GM15510 (cell line): Measurements from ENCODE around the gene CFAP46.

ENCODE experiments used
- POLR2A ChIP-seq: IDR thresholded peaks from 3 replicates; pipeline ENCODE4 v1.6.1; 2011; ENCODE audit warnings: borderline replicate concordance; ENCODE audit not compliant: insufficient read length; ENCODE audit errors: extremely low read depth

The CFAP46 gene

DNA sequence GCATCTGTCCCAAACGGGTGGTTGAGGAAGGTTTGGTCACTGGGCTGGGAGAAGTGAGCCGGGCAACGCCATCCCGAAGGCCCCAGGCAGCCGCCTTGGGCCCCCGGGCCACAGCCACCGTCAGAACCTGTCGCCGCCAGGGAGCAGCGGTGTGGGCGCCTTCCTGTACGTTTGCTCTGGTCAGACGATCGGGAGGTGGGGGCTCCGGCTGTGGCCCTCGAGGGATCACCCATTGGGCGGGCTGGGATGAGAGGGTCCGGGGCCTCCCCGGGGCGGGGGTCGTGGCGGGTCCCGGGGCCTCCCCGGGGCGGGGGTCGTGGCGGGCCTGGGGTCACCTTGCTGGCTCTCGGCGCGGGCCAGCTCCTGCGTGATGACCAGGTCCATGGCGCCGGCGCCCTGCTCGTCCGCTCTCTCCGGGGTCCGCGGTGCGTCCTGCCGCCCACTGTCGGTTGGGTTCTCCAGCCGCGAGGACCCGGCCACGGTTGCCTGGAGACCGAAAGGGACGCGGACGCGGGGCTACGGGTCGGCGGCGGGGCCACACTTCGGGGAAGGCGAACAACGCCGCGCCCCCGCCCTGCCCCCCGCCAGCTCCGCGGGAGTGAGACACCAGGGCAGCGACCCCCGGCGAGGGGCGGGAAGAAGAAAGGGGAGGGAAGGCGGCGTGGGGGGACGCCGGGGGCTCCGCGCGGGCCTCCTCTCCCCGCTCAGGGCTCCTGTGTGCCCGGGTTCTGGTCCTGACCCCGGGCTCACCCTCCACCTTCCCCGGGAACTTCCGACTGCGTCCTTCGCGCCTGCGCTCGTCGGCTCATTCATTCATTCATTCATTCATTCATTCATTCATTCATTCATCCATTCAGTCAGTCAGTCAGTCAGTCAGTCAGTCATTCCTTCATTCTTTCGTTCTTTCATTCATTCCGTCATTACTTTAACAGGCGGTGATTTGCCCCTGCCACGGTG lies at the start of gene CFAP46:
Gene CFAP46 (minus strand): TSS at position 470 of the 957 bp plus-strand sequence. CDS start 86 bp downstream, at position 384.
- no peak for TF ChIP-seq POLR2A

DNA sequence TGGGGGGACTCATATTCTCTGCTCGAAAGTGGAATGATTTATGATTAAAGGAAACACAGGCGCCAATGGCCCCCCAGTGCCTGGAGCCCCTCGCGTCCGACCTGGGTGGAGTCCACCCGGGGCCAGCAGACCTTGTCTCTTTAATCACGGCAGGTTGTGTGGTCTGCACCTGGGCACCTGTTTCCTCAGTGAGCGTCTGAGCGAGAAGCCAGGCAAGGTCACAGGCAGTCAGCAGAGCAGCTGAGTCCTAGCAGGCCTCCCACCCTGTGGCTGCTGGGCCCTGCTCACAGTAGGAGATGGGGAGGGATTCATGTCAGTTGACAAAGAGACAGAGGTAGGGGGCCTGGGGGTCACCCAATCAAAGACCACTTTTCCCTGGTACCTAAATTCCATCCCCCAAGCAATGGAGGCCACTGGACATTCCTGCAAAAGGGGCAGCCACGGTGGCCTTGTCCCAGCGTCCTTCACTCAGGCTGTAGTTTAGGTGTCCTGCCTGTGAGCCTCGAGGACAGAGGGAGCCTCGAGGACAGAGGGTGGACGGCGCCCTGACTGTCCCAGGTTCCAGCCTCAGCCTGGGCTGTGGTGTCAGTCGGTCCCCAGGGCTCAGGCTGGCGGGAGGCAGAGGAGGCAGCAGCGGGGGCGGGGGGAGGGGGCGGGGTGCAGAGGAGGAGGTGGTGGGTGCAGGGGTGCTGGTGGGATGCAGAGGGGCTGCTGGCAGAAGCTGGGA lies 49.5 kb upstream of the CFAP46 start:
- no peak for TF ChIP-seq POLR2A

DNA sequence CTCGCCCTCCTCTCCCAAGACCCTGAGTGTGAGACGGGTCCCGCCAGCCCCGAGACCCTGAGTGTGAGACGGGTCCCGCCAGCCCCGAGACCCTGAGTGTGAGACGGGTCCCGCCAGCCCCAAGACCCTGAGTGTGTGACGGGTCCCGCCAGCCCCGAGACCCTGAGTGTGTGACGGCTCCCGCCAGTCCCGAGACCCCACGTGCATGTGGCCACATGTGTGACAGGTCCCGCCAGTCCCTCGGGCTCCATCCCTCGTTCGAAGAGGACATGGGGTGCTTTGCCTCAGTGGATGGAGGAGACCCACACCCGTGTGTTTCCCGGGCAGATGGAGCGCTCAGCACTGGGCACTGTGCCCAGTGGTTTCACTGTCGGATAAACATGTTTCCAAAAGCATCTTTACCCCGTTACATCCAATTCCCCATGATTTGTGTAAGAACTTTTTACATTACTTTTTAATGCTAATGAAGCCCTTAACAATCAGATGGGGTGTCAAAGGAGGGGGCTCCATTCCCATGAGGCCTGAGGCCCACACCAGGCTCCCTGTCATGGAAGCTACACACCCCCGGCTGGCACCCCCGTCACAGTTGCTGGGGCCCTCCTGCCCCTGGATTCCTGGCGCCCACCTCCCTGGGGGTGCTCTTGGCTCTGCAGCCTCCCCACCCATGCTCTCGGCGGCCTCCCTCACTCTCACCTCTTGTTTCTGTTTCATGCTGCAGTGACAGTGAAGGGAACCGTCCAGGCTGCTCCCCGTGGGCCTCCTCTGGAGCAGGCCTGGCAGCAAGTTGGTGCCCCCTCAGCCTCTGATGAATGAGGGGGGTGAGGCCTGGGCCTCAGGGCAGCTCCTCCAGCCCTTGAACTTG lies 48.5 kb upstream of the CFAP46 start:
- TF ChIP-seq POLR2A, result no peak

DNA sequence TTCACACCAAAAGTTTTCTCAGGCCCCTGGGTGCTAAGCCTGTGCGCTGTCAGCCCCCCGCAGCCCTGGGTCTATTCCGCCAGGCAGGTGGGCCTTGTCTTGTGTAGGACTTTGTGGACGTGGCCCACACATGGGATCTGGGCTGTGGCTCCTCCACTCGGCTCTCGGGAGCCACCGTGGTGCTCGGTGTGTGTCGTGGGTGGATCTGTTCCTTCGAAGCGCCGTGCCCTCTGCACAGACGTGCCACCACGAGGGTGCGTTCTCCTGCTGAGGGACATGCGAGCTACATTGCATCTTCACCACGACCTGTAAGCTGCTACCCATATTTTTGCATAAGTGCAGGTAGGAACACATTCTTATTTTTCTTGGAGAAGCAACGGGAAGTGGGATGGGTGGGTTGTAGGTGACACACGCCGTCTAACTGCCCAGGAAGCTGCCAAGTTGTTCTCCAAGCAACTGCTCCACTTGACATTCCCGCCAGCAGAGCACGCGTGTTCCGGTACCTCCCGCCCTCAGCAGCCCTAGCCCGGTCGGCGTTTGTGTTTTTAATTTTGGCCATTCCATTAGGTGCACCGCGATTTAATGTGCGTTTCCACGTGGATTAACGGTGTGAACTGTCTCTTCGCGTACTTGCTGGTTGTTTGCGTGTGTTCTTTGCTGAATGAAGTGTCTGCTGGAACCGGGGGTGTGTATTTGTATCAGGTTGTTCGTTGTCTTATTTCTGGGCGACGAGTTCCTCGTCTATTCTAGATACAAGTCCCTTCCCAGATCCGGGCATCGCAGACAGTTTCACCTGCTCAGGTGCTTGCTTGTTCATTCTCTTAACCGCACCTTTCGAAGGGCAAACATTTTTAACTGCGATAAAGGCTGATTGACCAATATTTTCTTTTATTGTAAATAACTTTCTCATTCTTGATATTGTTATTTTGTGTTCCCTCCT lies 47.4 kb upstream of the CFAP46 start:
- no peak for TF ChIP-seq POLR2A

DNA sequence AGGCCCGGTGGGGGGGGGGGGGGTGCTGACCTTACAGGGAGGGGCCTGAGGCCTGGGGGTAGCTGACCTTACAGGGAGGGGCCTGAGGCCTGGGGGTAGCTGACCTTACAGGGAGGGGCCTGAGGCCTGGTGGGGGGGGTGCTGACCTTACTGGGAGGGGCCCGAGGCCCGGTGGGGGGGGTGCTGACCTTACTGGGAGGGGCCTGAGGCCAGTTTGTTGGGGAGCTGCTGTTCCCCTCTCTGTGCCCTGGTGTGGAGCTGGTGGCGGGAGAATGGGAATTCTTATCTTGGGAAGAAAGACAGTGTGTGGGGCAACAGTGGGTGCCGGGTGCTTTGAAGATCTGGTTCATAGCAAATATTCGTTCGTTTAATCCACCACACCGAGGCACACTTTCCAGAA lies 46.6 kb upstream of the CFAP46 start:
- TF ChIP-seq POLR2A, result no peak

DNA sequence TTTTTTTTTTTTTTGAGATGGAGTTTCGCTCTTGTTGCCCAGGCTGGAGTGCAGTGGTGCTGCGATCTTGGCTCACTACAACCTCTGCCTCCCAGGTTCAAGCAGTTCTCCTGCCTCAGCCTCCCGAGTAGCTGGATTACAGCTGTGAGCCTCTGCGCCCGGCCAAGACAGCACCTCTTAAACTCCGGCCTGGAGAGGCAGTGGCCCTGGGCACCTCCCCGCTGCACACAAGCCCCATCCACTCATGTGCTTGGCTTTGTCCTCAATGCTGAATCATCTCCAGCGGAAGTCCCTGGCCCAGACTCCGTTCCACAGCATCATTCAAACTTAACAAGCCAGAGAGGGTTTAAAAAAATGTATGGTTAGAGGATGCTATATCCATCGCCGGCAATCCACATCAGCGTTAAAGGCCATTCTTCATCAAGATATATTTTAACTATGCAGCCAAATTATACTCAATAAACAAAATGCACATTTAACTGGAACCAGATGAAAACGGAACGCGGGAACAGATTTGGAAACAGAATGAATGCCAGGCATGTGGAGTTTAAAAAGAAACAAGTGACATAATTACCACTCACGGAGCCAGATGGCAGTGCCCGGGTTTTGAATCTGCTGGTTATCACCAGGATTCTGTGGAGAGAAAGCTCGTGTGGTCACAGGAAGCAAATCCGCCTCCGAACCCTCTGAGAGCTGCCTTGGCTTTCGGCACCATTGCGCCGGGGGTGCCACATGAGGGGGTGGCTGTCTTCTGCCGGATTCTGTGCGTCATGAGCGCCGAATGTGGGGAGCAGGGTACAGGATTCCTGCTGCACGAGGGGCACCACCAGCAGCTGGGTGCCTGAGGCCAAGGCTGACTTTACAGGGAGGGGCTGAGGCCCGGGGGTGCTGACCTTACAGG lies 45.6 kb upstream of the CFAP46 start:
- TF ChIP-seq POLR2A, result no peak

DNA sequence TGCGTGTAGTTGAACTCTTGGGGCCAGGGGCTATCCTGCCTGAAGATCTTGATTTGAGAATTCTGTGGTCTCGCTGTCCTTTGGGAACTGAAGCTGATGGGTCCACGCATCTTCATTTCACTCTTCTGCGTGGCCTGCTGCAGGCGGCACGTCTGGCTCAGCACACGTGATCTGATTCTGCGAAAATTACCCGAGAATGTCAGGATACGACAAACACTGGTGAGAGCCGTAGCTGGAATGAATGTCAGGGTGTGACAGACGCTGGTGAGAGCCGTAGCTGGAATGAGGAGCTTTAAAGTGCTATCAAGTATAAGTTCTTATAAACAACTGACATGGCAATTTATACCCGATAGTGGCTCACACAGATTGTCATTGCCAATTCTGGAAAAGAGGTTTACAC lies 44.6 kb upstream of the CFAP46 start:
- TF ChIP-seq POLR2A, result no peak

DNA sequence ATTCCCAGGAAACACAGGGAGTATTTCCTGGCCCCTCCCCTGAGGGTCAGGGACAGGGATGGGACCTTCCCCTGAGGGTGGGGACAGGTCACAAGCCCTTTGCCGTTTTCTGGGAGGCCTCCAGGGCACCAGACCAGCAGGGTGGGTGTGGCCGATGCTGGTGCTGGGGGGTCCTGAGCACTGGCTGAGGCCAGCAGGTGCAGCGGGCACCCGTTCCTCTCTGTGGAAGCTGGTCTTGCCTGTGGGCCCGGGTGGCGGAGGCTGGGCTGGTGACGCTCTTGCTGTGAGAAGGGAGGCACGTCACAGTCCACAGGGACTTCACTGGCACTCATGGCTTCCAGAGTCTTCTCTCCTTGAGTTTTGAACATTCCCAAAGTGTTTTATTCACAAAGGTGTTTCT lies 44.2 kb upstream of the CFAP46 start:
- no peak for TF ChIP-seq POLR2A

DNA sequence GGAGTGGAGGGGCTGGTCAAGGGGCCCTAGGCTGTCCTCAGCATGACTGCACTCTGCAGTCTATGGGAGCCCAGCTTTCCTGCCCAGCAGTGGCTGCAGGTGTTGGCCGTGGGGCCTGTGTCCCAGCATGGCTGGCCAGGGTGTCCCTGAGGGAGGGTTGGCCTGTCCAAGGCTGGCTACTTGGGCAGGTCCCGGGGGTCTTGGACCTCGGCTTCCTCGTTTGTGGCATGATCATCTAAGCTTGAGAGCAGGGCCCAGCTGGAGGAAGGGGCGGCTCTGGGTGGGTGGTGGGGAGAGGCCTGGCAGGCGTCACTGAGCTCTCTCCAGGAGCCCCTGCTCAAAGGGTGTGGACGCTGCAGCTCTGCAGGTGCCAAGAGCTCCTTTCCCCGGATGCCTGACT lies 43.7 kb upstream of the CFAP46 start:
- TF ChIP-seq POLR2A, result no peak

DNA sequence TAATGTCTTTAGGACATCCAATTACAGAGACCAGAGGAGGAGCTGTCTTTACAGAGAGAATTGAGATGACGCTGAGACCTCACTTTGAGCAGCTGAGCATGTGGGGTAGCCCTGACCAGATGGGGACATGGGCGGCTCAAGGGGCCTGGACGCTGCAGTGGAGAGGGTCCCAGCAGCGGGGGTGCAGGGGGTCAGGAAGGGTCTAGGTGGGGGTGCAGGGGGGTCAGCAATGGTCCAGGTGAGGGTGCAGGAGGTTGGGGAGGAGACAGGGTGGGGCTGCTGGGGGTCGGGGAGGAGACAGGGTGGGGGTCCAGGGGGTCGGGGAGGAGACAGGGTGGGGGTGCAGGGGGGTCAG lies 43.2 kb upstream of the CFAP46 start:
- no peak for TF ChIP-seq POLR2A

DNA sequence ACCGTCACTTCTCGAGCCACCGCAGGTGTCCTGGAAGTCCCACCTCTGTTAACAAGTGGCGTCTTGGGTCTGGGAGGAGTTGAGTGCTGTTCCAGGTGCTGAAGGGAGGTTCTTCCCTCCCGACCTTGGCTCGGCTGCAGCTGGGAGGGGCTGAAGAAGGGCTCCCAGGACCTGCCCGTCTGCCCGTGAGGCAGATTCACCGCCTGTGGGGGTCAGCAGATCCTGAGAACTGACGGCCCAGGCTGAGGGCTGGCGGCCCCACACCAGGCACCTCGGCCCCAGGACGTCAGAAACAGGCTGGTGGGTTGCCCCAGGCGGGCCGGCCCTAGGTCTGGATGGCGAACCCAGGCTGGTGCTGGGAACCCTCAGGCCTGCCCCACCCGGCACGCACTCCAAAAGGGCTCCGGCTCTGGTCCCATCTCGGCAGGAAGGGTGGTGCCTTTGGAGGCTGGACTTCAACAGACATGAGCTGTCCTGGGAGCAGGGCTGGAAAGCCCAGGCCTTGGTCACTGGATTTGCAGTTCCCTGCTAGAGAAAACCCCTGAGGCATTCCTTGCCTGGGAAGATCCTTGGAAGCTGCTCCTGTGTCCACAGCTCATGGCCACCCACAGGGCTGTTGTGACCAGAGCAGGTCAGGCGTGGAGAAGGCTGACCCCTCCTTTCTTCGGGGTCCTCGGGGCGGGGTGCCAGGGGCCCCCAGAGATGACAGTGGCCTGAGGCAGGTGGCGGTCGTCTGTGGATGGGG lies 42.6 kb upstream of the CFAP46 start:
- TF ChIP-seq POLR2A, result no peak

DNA sequence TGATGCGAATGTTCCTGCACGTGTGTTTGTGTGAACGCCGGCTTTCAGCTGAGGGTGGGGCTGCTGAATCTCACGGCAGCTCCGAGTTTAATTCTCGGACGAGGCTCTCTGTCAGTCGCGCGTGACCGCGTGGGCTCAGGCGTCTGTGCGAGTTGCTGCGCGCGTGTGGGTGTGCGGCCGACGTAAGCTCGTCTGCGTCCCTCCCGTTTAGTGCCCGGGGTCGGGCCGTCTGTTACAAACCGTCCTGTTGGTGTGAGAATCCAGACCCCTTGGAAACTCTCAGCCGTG lies 41.6 kb upstream of the CFAP46 start:
- no peak for TF ChIP-seq POLR2A
